NCI-H2081 treated with DMSO at 0.1 percent for 48 hours (cell line): ENCODE results near the gene ATAT1.
A peak's percentile ranks its signal among the peaks of the same experiment; 100 is the strongest.
"Not testable (repeated sequence)": the region's sequence is repeated elsewhere in the genome, so short reads cannot be mapped to it uniquely, and the experiment has no call there.

Source experiments
- DNase-seq: peaks from one replicate; lab custom pipeline; 2025; lab: John Stamatoyannopoulos, UW

ATAT1 gene

GRCh38 chr6:30651143-30651542 is 24.5 kb downstream of the ATAT1 start:
- no peak for DNase-seq

- no peak for DNase-seq
These were observed 28.4 kb downstream of the ATAT1 start for GRCh38 chr6:30654798-30655742.

- no peak for DNase-seq
These were observed 29.0 kb downstream of the ATAT1 start for GRCh38 chr6:30655743-30656094.

- DNase-seq: no peak
These were observed 29.8 kb downstream of the ATAT1 start for GRCh38 chr6:30656513-30656912.

- DNase-seq: no peak
These were observed 30.8 kb downstream of the ATAT1 start for GRCh38 chr6:30657454-30657853.

GRCh38 chr6:30657922-30658321 is 31.2 kb downstream of the ATAT1 start:
- DNase-seq: not testable (repeated sequence)

- DNase-seq: no peak
These were observed 38.5 kb downstream of the ATAT1 start for GRCh38 chr6:30664994-30665767.

- not testable (repeated sequence) for DNase-seq
These were observed 39.6 kb downstream of the ATAT1 start for GRCh38 chr6:30666300-30666699.

GRCh38 chr6:30670760-30671527 is 44.3 kb downstream of the ATAT1 start:
- DNase-seq: no peak

- peak; percentile 80 for DNase-seq
These were observed 46.0 kb downstream of the ATAT1 start, which contains the start of gene DHX16 for GRCh38 chr6:30672445-30673253. DHX16 (minus strand) TSS chr6:30673006; CDS start chr6:30672841, 165 bp downstream.

GRCh38 chr6:30676660-30677285 is 50.1 kb downstream of the ATAT1 start:
- no peak for DNase-seq

- peak; percentile 1 for DNase-seq
These were observed 52.5 kb downstream of the ATAT1 start for GRCh38 chr6:30678964-30679726.

GRCh38 chr6:30679765-30680535 is 53.3 kb downstream of the ATAT1 start:
- no peak for DNase-seq

GRCh38 chr6:30681766-30682142 is 55.1 kb downstream of the ATAT1 start:
- DNase-seq: no peak

- DNase-seq: no peak
These were observed 55.8 kb downstream of the ATAT1 start for GRCh38 chr6:30682143-30683117.

GRCh38 chr6:30683183-30683979 is 56.7 kb downstream of the ATAT1 start:
- no peak for DNase-seq

- DNase-seq: no peak
These were observed 57.3 kb downstream of the ATAT1 start for GRCh38 chr6:30683980-30684338.
